Aorta (tissue), 4 donors: Measurements from ENCODE around the gene UBQLN4. TPM values are rescaled to one million over a fixed set of nuclear protein-coding genes. Genes with fewer than 3 reads are reported as not detected.

Source experiments
- polyA plus RNA-seq, 2 donors: library from polyadenylated mRNA; stranded (reverse); fragments of 200-250 nt; gene quantifications; one replicate each; pipeline ENCODE4 v1.2.3, GENCODE V29; 2013
- total RNA-seq, 2 donors: library from RNA; stranded (reverse); fragmentation: NEBNext Ultra II Directional; extraction: Animal tissue kit (Norgen Biotek cat#: 25700); gene quantifications; one replicate each; pipeline ENCODE4 v1.2.1, GENCODE V29; 2021
- donor health status: healthy with polysubstance abuse.
- donor health status: Bipolar disorder and iron deficiency.
- donor health status: DM: no; HTN: no; CAD: no.
- donor health status: DM: yes; HTN: yes; CAD: no.

Gene UBQLN4
- total and polyA plus RNA-seq, 4 donors: 14.5 to 25.7 (median 19.9) TPM

Other genes with a start within 250 kb of the UBQLN4 start
- gene GON4L, start 196.6 kb downstream of the UBQLN4 start, total RNA-seq: 10 to 100 TPM; 65.4 to 81.9 TPM
- gene GON4L, start 196.6 kb downstream of the UBQLN4 start, polyA plus RNA-seq: 10 to 100 TPM in 1 of 2 donors, 1 to 10 TPM in 1; 6.4 to 43.4 TPM
- 10 to 100 TPM; 42.8 to 49.5 TPM for gene SYT11, start 194.2 kb downstream of the UBQLN4 start, total RNA-seq
- 10 to 100 TPM; 12.1 to 23.6 TPM for gene SYT11, start 194.2 kb downstream of the UBQLN4 start, polyA plus RNA-seq
- 10 to 100 TPM; 49.6 to 49.9 TPM for gene RIT1, start 142.4 kb downstream of the UBQLN4 start, total RNA-seq
- 10 to 100 TPM; 16.4 to 19.0 TPM for gene RIT1, start 142.4 kb downstream of the UBQLN4 start, polyA plus RNA-seq
- gene KHDC4, start 119.4 kb downstream of the UBQLN4 start, total RNA-seq: 10 to 100 TPM; 47.0 to 60.5 TPM
- gene KHDC4, start 119.4 kb downstream of the UBQLN4 start, polyA plus RNA-seq: 10 to 100 TPM in 1 of 2 donors, 1 to 10 TPM in 1; 6.8 to 49.5 TPM
- not detected for gene RXFP4, start 112.2 kb downstream of the UBQLN4 start, total RNA-seq
- gene RXFP4, start 112.2 kb downstream of the UBQLN4 start, polyA plus RNA-seq: not detected
- 100 to 1,000 TPM; 175 to 217 TPM for gene ARHGEF2, start 75.3 kb downstream of the UBQLN4 start, total RNA-seq
- 10 to 100 TPM; 58.3 to 58.9 TPM for gene ARHGEF2, start 75.3 kb downstream of the UBQLN4 start, polyA plus RNA-seq
- 100 to 1,000 TPM; 151 to 152 TPM for gene SSR2, start 32.8 kb downstream of the UBQLN4 start, total RNA-seq
- gene SSR2, start 32.8 kb downstream of the UBQLN4 start, polyA plus RNA-seq: 100 to 1,000 TPM; 232 to 245 TPM
- gene LAMTOR2, start 984 bp upstream of the UBQLN4 start, total RNA-seq: 10 to 100 TPM; 31.6 to 41.2 TPM
- gene LAMTOR2, start 984 bp upstream of the UBQLN4 start, polyA plus RNA-seq: 100 to 1,000 TPM in 1 of 2 donors, 10 to 100 TPM in 1; 78.3 to 129 TPM
- not detected for gene RAB25, start 7.4 kb upstream of the UBQLN4 start, total RNA-seq
- gene RAB25, start 7.4 kb upstream of the UBQLN4 start, polyA plus RNA-seq: 10 to 100 TPM in 1 of 2 donors, 1 to 10 TPM in 1; 1.5 to 32.4 TPM
- 1 to 10 TPM; 1.2 to 1.6 TPM for gene MEX3A, start 28.7 kb upstream of the UBQLN4 start, total RNA-seq
- gene MEX3A, start 28.7 kb upstream of the UBQLN4 start, polyA plus RNA-seq: under 1 TPM; 0.03 to 0.13 TPM
- 1,000 to 10,000 TPM in 1 of 2 donors, 100 to 1,000 TPM in 1; 497 to 1,067 TPM for gene LMNA, start 60.9 kb upstream of the UBQLN4 start, total RNA-seq
- 100 to 1,000 TPM in 1 of 2 donors, 10 to 100 TPM in 1; 94.3 to 378 TPM for gene LMNA, start 60.9 kb upstream of the UBQLN4 start, polyA plus RNA-seq
- gene SEMA4A, start 99.8 kb upstream of the UBQLN4 start, total RNA-seq: 10 to 100 TPM in 1 of 2 donors, 1 to 10 TPM in 1; 8.9 to 20.0 TPM
- gene SEMA4A, start 99.8 kb upstream of the UBQLN4 start, polyA plus RNA-seq: 1 to 10 TPM; 3.0 to 4.7 TPM
- 10 to 100 TPM; 15.7 to 18.6 TPM for gene SLC25A44, start 140.3 kb upstream of the UBQLN4 start, total RNA-seq
- gene SLC25A44, start 140.3 kb upstream of the UBQLN4 start, polyA plus RNA-seq: 10 to 100 TPM in 1 of 2 donors, 1 to 10 TPM in 1; 8.6 to 10.2 TPM
- 10 to 100 TPM; 31.4 to 38.5 TPM for gene PMF1, start 159.2 kb upstream of the UBQLN4 start, total RNA-seq
- gene PMF1, start 159.2 kb upstream of the UBQLN4 start, polyA plus RNA-seq: 10 to 100 TPM; 29.6 to 65.0 TPM
- gene BGLAP, start 188.4 kb upstream of the UBQLN4 start, total RNA-seq: 1 to 10 TPM in 1 of 2 donors, not detected in 1; 2.9 TPM
- 1 to 10 TPM in 1 of 2 donors, not detected in 1; 1.9 TPM for gene BGLAP, start 188.4 kb upstream of the UBQLN4 start, polyA plus RNA-seq
- 1 to 10 TPM in 1 of 2 donors, under 1 TPM in 1; 0.81 to 2.8 TPM for gene PAQR6, start 194.3 kb upstream of the UBQLN4 start, total RNA-seq
- gene PAQR6, start 194.3 kb upstream of the UBQLN4 start, polyA plus RNA-seq: 1 to 10 TPM in 1 of 2 donors, not detected in 1; 2.3 TPM
- gene SMG5, start 229.0 kb upstream of the UBQLN4 start, total RNA-seq: 10 to 100 TPM; 47.2 to 58.6 TPM
- 10 to 100 TPM; 21.9 to 34.7 TPM for gene SMG5, start 229.0 kb upstream of the UBQLN4 start, polyA plus RNA-seq
- gene TMEM79, start 230.5 kb upstream of the UBQLN4 start, total RNA-seq: 1 to 10 TPM; 1.2 to 2.6 TPM
- 1 to 10 TPM; 1.4 to 2.1 TPM for gene TMEM79, start 230.5 kb upstream of the UBQLN4 start, polyA plus RNA-seq
- 10 to 100 TPM; 36.4 to 50.8 TPM for gene GLMP, start 241.9 kb upstream of the UBQLN4 start, total RNA-seq
- gene GLMP, start 241.9 kb upstream of the UBQLN4 start, polyA plus RNA-seq: 10 to 100 TPM; 42.2 to 57.1 TPM
- gene VHLL, start 245.5 kb upstream of the UBQLN4 start, total RNA-seq: not detected
- not detected for gene VHLL, start 245.5 kb upstream of the UBQLN4 start, polyA plus RNA-seq